IPS DF 4.7 (cell line): Measurements from ENCODE around the gene EEF2K.
"Not testable (repeated sequence)": the region's sequence is repeated elsewhere in the genome, so short reads cannot be mapped to it uniquely, and the experiment has no call there.

Source experiments
- DNase-seq: peaks from one replicate; pipeline ENCODE4 v3.0.0-alpha.2; 2013; ENCODE audit warnings: low spot score; ENCODE audit errors: extremely low read depth

The EEF2K gene

DNA sequence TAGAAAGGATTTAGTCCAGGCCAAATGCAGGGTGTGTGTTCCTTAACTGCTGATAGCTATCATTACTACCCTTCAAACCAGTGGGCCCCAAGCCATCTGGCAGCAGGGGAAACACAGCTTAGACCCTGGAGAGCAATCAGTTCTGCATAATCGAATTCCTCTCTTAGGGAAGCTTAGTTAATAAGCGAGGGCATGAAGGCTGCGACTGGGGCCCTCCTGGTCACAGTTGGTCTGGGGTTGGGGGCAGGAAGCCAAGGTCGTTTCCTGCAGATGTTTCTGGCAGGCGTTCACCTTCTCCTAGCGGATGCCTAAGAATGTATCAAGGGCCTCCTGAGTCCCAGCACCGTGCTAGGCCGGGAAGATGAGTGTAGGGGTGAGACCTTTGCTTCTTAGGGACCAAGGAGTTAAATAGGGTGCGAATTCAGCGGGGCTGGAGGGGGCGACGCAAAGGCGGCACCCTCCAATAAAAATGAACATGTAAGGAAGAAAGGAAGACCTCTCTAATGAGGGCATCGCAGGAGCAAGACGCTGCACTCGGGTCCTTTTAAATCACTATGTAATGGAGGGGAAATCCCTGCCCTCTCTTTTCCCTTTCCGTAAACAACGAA is 16.5 kb upstream of the EEF2K start:
- no peak for DNase-seq

DNA sequence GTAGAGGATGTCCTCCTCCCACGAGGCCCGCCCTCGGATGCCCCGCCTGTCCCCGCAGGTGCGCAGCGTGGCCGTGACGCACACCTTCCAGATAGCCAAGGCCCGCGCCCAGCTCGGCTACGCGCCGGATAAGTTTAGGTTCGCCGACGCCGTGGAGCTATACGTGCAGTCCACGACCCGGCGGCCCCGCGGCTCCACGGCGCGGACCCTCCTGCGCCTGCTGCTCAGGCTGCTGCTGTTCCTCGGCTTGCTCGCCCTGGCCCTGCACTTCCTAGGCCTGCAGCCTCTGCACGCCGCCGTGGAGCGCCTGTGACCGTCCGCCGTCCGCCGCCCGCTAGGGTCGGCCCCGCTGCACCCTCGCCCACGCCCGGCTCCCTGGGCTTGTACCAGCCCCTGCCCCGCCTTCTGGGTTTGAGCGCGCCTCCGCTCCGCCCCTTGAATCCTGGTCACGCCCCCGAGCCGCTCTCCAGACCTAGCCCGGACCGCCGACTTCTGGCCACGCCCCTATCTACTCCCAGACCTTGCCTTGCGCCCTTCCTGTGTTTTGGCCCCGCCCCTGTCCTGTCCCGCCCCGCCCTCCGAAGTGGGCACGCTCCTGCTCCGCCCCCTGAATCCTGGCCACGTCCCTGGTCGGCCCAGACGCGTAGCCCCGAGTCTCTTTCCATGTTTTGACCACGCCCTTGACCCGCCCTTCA is 15.8 kb upstream of the EEF2K start:
- DNase-seq, result no peak

DNA sequence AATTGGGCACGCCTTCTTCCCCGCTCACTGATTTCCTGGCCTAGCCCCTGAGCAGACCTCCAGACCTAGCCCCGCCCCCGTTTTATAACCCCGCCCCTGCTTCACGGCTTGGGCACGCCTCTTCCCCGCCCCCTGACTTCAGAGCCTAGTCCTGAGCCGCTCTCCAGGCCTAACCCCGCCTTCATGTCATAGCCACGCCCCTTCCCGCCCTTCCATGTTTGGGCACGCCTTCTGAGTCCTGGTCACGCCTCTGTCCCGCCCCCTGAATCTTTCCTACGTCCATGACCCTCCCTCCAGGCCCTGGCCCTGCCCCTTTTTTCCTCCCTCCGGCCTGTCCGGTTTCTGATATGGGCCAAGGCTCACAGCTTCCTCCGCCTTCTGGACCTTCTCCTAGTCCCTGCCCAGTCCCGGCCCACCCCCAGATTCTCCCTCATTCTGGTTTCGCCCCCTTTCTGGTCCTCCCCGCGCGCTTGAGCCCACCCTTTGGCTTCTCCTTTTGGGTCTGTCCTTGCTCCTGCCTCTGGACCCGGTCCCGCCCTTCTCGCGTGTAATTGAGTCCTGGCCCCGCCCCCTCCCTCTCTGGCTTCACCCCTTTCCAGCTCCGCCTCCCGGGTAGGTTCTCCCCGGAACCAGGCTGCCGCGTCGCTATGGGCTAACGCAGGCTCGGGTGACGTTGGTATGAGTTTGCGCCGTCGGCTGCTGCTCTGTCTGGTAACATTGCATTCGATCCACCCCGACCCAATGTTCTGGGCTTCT is 15.1 kb upstream of the EEF2K start:
- no peak for DNase-seq

DNA sequence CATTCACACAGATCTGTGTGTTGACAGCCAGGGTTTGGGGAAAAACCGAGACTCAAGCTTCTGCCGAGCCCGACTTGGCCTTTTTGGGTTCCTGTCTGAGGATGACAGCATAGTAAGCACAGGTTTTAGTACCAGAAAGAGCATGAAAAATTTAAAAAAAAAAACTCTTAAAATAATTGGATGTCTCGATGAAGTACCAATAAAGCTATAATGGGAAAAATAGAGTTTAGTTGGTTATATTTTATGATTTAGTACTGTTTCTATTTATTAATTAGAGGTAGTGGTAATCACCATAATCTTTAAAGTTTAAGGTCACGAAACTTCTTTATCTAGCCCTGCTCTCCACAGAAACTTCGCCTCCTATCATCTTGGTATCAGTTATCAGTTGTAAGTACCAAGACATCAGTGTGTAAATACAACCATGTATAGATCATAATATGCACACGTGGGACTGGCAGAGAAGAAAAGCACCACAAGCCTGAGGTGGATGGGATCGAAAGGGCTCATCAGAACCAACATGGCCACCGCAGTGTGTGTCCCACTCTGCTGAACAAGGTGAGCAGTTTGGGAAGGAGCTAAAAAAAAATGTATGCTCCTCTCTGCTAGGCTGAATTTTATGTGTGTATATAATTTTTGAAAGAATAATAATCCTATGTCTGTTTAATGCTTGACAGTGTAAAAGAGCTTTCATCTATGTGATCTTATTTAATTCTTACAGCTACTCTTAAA is 14.4 kb upstream of the EEF2K start:
- DNase-seq, result no peak

DNA sequence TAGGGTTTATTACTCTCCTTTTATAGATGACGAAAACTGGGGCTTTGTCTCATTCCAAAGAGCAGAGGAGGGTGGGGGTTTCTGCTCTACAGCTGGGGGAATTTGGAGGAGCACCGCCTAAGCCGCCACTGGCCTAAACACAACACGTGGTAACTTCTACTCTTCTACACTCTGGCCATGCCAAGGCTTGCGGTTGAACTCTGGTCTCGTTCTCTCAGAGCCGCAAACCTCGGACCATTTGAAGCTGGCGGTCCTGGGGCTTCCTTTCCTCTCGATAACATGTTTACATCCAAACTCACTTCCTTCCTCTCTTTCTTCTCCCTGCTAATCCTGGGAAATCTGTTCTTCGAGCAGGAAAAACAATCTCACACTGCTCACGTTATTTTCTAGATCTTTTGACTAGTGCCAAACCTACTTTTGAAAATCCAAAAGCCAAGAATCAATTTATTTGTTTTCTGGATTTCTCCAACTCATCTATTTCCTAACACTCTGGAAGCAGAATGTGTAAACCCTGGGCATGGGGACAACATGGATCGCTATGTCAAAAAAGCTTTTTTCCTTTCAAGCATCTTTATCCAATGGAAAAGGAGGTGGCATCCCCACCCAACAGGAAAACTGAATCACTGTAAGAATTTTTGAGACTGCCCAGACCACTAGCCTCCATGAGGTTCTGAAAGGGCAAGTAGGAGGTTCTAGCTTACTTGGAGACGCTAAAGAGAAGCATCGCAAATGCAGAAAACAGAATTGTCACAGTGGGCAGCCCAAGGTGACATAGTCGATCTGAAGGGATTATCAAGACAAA is 13.6 kb upstream of the EEF2K start:
- no peak for DNase-seq

DNA sequence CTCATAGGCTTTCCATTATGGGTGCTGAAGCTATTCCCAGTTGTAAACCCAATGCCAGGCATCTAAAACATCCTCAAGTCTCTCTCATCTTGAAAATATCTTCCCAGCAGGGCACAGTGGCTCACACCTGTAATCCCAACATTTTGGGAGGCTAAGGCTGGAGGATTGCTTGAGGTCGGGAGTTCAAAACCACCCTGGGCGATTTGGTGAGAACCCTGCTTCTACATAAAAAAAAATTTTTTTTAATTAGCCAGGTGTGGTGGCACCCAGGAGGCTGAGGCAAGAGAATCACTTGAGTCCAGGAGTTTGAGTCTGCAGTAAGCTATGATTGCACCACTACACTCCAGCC is 13.0 kb upstream of the EEF2K start:
- no peak for DNase-seq

DNA sequence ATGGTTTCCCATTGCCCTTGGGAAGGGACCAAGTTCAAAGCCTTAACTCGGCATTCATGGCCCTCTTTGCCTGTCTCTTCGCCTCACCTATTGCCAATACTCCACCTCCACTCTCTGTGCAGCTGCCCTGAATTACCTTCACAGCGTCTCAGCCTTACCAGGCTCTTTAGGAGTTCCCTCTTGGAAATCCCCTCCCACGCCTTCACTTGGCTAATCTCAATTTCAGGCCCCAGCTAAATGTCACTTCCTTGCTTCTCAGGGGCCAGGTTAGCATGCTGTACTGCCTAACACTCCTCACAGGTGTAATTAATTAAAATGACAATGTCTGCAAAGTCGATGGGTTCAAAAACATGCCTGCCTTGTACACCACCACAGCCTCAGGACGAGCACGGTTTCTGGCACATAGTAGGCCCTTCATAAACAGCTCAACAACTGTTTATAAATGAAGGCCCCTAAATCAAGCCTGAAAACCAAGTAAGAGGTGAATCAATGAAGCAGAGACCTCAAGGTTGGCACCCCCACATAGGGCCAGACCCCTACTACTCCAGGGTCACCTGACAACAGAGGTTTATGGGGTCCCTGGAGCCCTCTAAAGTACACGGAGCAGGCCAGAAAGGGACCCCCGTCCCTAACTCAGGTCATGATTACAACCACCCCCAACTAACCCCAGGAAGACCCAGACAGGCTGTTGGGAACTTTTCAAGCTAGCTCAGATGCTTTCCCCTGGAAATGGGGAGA is 11.2 kb upstream of the EEF2K start:
- no peak for DNase-seq

DNA sequence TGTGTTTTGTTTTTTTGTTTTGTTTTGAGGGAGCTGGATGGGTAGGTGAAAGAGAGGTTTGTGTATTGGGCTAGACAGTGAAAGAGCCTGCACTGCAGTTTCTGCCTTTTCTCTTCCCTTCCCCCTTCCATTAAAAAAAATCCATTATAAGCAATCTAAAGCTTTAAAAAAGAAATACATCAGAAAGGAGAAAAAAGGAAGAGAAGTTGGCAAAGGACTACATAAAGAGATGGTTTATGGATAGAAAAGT is 10.7 kb upstream of the EEF2K start:
- no peak for DNase-seq

DNA sequence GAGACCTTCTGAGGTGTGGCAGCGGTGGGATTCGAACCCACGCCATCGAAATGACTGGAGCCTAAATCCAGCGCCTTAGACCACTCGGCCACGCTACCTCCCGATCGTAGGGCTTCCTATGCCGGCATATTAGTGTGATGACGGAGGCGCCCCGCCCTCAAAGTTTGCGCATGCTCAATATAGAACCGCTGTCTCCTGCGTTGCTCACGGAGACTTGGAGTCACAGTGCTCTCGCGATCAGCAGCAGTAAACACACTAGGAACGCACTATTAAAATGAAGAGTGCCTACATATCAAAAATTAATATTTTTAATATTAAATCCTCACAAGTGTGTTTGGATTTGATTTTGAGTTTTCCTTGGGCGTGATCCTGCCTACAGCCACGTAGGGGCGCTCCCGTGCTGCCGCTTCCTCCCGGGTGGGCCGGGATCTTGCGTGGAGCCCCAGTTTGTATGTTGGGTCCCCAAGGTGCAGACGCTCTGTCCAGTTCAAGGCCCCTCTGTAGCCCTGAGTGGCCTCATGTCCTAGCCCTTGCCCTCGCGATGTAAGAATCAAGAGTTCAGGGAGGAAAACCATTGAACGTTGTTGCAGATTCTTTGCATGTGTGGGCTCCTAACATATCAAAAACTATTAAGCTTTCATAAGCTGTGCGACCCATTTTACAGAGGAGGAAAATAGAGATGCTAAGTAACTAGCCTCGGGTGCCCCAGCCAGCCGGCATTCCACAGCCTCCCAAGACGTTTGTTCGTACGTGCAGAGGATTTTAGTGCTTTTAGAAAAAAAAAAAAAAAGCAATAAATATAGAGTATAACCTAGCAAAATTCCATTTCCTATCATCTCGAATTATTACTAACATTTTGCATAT is 10.2 kb upstream of the EEF2K start:
- DNase-seq, result no peak

DNA sequence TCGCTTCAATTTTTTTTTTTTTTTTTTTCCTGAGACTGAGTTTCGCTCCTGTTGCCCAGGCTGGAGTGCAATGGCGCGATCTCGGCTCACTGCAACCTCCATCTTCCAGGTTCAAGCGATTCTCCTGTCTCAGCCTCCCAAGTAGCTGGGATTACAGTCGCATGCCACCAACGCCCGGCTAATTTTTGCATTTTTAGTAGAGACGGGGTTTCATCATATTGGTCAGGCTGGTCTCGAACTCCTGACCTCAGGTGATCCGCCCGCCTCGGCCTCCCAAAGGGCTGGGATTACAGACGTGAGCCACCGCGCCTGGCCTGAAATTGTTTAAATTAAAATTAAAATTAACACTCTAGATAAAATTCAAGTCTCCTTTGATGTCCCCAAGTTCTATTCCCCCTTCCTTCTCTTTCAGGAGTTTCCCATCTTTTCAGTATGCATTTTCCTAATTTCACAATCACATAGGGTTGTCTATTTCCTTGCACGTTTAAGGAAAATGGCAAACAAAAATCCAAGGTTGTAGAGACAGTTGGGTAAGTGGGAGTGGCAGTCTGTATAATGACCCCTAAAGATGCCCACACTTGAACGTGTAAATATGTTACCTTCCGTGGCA is 9.4 kb upstream of the EEF2K start:
- DNase-seq, result not testable (repeated sequence)

DNA sequence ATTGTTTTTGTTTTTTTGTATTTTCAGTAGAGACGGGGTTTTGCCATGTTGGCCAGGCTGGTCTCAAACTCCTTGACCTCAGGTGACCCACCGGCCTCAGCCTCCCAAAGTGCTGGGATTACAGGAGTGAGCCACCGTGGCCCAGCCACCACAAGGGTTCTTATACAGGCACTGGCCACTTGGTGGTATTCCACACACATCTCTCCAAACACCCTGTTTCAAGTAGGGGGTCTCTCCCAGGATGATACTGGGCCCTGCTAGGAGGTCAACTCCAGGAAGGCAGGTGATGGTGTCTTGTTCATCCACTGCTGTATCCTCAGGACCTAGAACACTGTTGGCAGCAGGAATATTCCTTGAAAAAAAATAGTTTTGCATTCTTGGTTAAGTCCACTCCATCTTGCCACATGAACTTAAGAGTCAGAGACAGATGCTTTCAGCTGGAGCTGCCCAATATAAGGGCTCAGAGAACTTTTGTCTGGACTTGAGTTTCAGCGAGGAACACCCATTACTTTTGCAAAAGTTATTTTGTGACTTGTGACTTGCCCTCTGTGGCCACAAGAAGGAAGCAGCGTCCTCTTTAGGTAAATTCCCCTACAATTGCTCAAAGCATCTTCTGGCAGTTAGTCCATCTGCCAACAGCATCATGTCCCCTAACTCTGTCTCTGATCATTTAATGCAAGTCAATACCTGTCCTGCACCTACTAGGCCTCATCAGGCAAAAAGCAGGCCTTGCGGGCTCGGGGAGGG is 7.4 kb upstream of the EEF2K start:
- no peak for DNase-seq

DNA sequence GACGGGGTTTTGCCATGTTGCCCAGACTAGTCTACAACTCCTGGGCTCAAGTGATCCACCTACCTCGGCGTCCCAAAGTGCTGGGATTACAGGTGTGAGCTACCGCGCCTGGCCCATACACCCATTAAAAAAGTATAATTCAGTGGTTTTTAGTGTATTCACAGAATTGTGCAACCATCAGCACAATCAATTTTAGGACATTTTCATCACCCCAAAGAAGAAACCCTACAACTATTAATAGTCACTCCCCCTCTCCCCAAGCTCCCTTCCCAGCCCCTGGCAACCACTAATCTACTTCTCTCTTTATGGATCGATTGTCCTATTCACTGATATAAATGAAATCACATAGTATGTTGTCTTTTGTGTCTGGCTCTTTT is 3.8 kb upstream of the EEF2K start:
- no peak for DNase-seq

DNA sequence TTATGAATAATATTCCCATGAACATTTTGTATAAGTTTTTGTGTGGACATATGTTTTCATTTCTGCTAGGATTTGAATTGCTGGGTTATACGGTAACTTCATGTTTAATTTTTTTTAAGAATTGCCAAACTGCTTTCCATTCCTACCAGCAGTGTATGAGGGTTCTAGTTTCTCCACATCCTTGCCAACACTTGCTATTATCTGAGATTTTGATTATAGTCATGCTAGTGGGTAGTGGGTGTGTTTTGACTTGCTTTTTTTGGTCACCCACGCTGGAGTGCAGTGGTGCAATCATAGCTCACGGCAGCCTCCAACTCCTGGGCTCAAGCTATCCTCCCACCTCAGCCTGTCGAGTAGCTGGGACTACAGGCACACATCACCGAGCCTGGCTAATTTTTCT is 3.0 kb upstream of the EEF2K start:
- no peak for DNase-seq

DNA sequence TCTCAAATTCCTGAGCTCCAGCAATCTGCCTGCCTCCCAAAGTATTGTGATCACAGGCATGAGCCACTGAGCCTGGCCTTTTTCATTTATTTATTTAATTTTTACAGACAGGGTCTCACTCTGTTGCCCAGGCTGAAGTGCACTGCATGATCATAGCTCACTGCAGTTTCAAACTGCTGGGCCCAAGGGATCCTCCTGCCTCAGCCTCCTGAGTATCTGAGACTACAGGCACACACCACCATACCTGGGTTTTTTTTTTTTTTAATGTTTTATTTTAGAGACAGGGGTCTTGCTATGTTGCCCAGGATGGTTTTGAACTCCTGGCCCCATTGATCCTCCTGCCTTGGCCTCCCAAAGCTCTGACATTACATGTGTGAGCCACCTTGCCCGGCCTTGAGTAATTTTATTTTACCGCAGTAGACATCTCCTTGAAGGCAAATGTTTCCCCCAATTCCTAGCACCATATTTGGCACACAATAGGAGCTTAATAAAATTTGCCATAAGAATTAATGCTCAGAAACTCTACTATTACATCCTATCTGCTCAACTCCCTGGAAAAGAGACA is 1.9 kb upstream of the EEF2K start:
- no peak for DNase-seq

DNA sequence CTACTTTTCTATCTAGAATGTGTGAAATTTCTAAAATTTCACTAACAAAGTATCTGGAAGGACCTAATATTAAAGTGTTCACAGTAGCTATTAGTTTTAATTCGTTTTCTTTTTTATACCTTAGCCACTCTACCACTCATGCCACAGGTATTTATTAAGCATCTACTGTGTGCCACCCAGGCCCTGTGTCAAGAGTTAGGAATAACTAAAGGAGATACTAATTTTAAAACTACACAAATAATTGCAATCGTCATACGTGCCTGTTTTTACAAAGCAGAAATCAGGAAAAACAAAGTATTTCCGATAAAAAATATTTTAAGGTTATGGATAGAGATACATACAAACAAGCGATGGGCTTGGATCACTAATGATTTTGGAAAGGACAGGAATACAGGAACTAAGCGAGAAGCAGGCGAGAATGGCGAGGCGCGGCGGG is 483 bp upstream of the EEF2K start:
- DNase-seq, result no peak

DNA sequence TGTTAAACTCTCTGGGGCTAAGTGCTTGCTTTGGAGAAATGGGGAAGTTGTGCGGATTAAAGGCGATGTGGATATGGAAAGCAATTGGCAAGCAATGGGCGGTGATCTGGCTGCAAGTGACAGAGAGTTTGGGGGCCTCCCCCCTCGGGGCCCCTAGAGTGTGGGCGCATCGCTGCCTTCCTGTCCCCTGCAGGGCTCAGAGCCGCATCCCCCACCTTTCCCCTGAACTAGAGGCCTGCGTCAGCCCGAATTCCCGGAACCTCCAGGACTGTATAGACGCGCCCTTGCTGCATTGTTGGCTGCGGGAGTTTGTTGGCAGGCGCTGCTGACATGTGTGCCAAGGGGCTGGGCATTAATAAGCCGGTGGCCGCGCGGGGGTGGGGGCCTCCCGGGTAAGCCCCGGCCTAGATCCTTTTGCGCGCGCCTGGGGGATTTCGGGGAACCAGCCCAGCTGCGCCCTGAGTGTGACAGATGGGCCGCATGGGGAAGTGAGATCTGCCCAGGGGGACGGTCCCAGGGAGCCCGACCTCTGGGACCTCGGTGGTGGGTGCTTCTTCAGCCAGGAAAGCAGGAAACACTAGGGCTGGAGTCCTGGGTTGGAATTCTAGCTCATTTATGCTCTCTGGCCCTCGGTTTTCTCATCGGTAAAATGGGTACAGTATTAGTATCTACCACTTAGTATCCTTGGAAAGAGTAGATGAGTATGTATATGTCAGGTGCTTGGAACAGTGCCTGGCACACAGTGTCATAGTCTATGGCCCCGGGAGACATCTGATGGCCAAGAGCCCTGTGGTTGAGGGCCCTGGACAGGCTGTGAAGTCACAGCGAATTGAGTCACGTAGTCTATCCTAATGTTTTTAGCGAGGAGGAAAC is 1.0 kb downstream of the EEF2K start:
- no peak for DNase-seq

DNA sequence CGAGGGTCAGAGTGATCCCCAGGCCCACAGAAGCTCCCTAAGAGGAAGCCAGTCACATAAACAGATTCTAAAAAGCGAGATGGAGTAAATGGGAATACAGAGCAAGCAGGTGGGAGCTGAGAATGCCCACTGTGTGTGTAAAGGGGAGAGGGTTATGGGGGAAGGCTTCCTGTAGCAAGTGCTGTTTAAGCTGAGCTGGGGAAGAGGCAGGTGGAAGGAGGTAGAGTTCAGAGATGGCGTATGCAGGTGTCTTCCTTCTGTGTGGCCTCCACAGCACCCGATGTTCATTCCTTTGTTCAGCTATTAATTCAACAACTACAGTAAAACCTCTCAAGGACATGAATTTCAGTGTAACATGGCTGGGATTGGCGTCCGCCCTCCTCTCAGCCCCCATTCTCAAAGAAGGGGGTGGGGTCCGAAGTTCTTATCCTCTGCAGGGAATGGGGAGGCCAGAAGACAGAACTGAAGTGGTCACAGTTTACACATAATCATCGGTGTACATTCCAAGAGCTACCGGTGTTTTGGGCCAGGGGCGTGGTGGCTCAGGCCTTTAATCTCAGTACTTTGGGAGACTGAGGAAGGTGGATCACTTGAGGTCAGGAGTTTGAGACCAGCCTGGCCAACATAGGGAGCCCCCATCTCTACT is 1.8 kb downstream of the EEF2K start:
- DNase-seq, result no peak
